Kidney (tissue), 14 donors: Measurements from ENCODE around the gene ADCYAP1. TPM values are rescaled to one million over a fixed set of nuclear protein-coding genes. Genes with fewer than 3 reads are reported as not detected.
A peak's percentile ranks its signal among the peaks of the same experiment; 100 is the strongest.

Experiments used
- DNase-seq, 5 donors: peaks; one replicate each; pipeline ENCODE4 v3.0.0-alpha.2; 2013 to 2020
- FAIRE-seq: peaks from 2 replicates; lab custom pipeline; 2012; peaks lifted over from hg19 to GRCh38; lab: Jason Lieb, UNC
- H3K27ac ChIP-seq, 2 donors: one replicate each; pipeline ENCODE4 v1.7.0; 2013; ENCODE audit warnings: low read depth in 2 of 2, low read length in 2 of 2, inconsistent platforms in 1 of 2
- H3K27me3 ChIP-seq: one replicate; pipeline ENCODE4 v1.7.1; 2013; ENCODE audit warnings: low read length, inconsistent platforms; ENCODE audit not compliant: control insufficient read depth, insufficient read depth
- H3K36me3 ChIP-seq, 3 donors: one replicate each; pipeline versions ENCODE4 v1.7.0 to v1.7.1; 2013; ENCODE audit warnings: low read length in 3 of 3, control low read depth in 1 of 3, inconsistent platforms in 1 of 3; ENCODE audit not compliant: insufficient read depth in 3 of 3, control insufficient read depth in 2 of 3
- H3K4me1 ChIP-seq, 3 donors: one replicate each; pipeline versions ENCODE4 v1.7.0 to v1.7.1; 2013; ENCODE audit warnings: low read length in 3 of 3, inconsistent platforms in 1 of 3, low read depth in 1 of 3; ENCODE audit not compliant: control insufficient read depth in 2 of 3, insufficient read depth in 2 of 3
- H3K4me3 ChIP-seq, 3 donors: one replicate each; pipeline versions ENCODE4 v1.7.0 to v1.8.1; 2013; ENCODE audit warnings: low read length in 3 of 3, control low read depth in 1 of 3, inconsistent platforms in 1 of 3
- H3K9ac ChIP-seq, 3 donors: one replicate each; pipeline versions ENCODE4 v1.7.0 to v1.7.1; 2013; ENCODE audit warnings: low read length in 3 of 3, control low read depth in 1 of 3, inconsistent platforms in 1 of 3
- H3K9me3 ChIP-seq, 3 donors: one replicate each; pipeline versions ENCODE4 v1.7.0 to v1.7.1; 2013; ENCODE audit warnings: low read length in 3 of 3, control low read depth in 1 of 3, inconsistent platforms in 1 of 3; ENCODE audit not compliant: control insufficient read depth in 2 of 3, insufficient read depth in 1 of 3
- CTCF ChIP-seq: IDR thresholded peaks from 3 replicates; pipeline ENCODE4 v1.5.1; 2012; ENCODE audit warnings: mild to moderate bottlenecking, moderate library complexity, borderline replicate concordance; ENCODE audit not compliant: insufficient read depth; ENCODE audit errors: extremely low read depth
- intact Hi-C: fragments of 100-400 bp; cut with DNase I; formaldehyde crosslinking; loops from one replicate; pipeline ENCODE4 v1.11.1; 2022
- polyA plus RNA-seq: library from polyadenylated mRNA; stranded (reverse); fragments of 350-450 nt; fragmentation: Illumina TruSeq; extraction: RNeasy Lipid Tissue Mini Kit (QIAGEN cat#74804); gene quantifications from one replicate; pipeline ENCODE4 v1.2.3, GENCODE V29; 2014; ENCODE audit warnings: low read depth, low replicate concordance; ENCODE audit not compliant: insufficient read depth
- total RNA-seq: library from RNA; stranded (reverse); fragmentation: NEBNext Ultra II Directional; extraction: Animal tissue kit (Norgen Biotek cat#: 25700); gene quantifications from one replicate; pipeline ENCODE4 v1.2.1, GENCODE V29; 2021
- donor health status: control.
- donor health status: control.
- donor health status: control.
- donor health status: control.
- donor health status: control.
- donor health status: DM: yes; HTN: yes; CAD: no.
- donor health status: Normal renal cell carcinoma (clear cell type).

Gene ADCYAP1
- total and polyA plus RNA-seq, 2 donors from 2014 or later = 1.8 to 11.1 TPM

DNA sequence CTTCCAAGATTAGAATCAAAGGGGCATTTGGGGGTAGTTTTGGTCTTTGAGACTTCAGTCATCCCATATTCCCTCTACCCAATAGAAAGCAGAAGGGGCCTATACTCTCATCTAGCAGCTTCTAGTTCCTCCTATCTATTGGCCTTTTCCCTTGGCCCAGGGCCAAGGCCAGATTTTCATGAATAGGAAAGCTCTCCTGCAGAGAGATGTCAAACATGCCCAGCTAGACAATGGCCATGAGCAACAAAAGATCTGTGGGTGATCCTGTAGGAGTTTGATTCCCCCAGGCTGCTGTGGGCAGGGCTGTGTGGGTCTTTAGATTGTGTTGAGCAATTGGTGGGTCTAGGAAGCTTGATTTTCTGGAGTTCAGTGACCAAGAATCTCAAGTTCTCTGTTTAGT, 2.9 kb upstream of the ADCYAP1 start:
- no peak for DNase-seq
- FAIRE-seq = no peak
- no peak overlapping the region for H3K27ac ChIP-seq
- intact Hi-C loops = no loop called here
- H3K9ac ChIP-seq = no peak overlapping the region
- H3K36me3 ChIP-seq = no peaks in the 10 kb centered on the region
- H3K9me3 ChIP-seq = no peaks in the 10 kb centered on the region
- peaks cover 0 to 5% (median 0%) of the 10 kb centered on the region in 3 donors for H3K4me1 ChIP-seq
- no peak overlapping the region for H3K4me3 ChIP-seq
- H3K27me3 ChIP-seq = peaks cover 26% of the 10 kb centered on the region
- TF ChIP-seq CTCF = no peak

DNA sequence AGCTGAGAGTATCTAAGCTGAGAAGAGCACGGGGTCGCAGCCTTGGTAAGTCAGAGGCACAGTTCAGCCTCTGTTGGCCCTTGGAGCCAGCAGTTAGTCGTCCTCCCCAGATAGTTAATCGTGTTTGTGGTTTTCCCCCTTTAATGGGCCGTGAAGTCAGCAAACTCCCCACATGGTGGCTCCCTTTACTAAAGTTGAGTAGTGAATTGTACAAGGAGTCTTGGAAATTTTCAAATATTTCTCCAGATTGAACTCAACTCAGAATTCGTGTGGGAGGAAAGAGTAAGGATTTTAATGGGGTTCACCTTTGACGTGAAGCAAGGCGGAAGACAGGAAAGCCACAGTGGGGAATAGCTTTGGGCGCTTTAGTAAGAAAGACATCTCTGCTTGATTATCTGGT, 2.4 kb upstream of the ADCYAP1 start:
- FAIRE-seq = no peak
- Histone ChIP-seq H3K4me1 (peaks cover 0 to 9% (median 0%) of the 10 kb centered on the region in 3 donors), H3K27ac (no peak overlapping the region), H3K27me3 (peaks cover 27% of the 10 kb centered on the region), H3K36me3 (no peaks in the 10 kb centered on the region), H3K4me3 (no peak overlapping the region), H3K9me3 (no peaks in the 10 kb centered on the region), H3K9ac (no peak overlapping the region)
- peak; percentile 21 for TF ChIP-seq CTCF
- DNase-seq = no peak
- intact Hi-C loops = no loop called here

GRCh38 chr18:903701-904100, 970 bp upstream of the ADCYAP1 start:
- no peak for FAIRE-seq
- no peak for TF ChIP-seq CTCF

DNA sequence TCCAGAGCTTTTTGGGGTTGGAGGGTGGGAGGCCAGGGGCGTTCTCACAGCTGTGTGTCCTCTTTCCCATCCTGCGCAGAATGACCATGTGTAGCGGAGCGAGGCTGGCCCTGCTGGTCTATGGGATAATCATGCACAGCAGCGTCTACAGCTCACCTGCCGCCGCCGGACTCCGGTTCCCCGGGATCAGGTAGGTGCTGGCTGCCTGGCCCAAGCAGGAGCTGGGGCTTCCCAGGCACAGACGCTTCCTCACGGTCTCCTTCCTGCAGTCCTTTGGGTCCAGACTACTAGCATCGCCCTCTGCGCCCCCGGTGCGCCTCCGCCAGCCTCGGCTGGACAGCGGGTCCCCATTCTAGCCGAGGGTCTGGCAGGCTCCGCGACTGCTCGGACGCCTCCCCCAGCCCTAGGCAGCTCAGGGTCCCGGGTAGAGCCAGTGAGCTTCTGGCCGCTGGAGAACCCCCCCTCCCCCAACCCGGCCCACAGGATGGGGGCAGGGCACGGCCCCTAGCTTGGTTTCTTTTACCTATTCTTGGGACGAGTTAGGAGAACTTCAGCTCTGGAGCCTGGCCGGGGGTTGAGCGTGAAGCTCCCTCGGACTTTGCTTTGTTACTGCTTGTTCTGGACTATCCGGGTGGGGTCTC, 756 bp downstream of the ADCYAP1 start:
- DNase-seq (peak in 1 of 5 donors; percentile 45), FAIRE-seq (no peak)
- H3K9me3 ChIP-seq = no peaks in the 10 kb centered on the region
- no peak overlapping the region for H3K27ac ChIP-seq
- H3K27me3 ChIP-seq = peaks cover 46% of the 10 kb centered on the region
- H3K4me3 ChIP-seq = no peak overlapping the region
- H3K36me3 ChIP-seq = no peaks in the 10 kb centered on the region
- H3K9ac ChIP-seq = no peak overlapping the region
- TF ChIP-seq CTCF = no peak
- intact Hi-C loops = no loop called here
- H3K4me1 ChIP-seq = peaks cover 0 to 12% (median 0%) of the 10 kb centered on the region in 3 donors

More at GRCh38 chr18:903701-904100, 970 bp upstream of the ADCYAP1 start:
- Histone ChIP-seq H3K9ac (no peak overlapping the region), H3K27me3 (peaks cover 34% of the 10 kb centered on the region), H3K4me1 (peaks cover 0 to 12% (median 0%) of the 10 kb centered on the region in 3 donors), H3K27ac (no peak overlapping the region), H3K36me3 (no peaks in the 10 kb centered on the region), H3K9me3 (no peaks in the 10 kb centered on the region), H3K4me3 (no peak overlapping the region)
- intact Hi-C loops = no loop called here
- peak; percentile 79 to 89 (median 85) for DNase-seq
